Stimulated activated naive CD4-positive, alpha-beta T cell (primary cell): Measurements from ENCODE around the gene NFAM1.

Experiments
- DNase-seq, 6 experiments: peaks; one replicate each; lab custom pipeline; 2025; lab: John Stamatoyannopoulos, UW

The NFAM1 gene

GRCh38 chr22:42432020-42432596, at the start of gene NFAM1:
Gene NFAM1 (minus strand): TSS chr22:42432403. CDS start chr22:42432357, 46 bp downstream.
- no peak for DNase-seq

GRCh38 chr22:42475122-42475521, 42.9 kb upstream of the NFAM1 start:
- no peak for DNase-seq

GRCh38 chr22:42473484-42474193, 41.4 kb upstream of the NFAM1 start:
- peak in 2 of 6 experiments; percentile 23 to 25 for DNase-seq

GRCh38 chr22:42472671-42473070, 40.5 kb upstream of the NFAM1 start:
- no peak for DNase-seq

DNA sequence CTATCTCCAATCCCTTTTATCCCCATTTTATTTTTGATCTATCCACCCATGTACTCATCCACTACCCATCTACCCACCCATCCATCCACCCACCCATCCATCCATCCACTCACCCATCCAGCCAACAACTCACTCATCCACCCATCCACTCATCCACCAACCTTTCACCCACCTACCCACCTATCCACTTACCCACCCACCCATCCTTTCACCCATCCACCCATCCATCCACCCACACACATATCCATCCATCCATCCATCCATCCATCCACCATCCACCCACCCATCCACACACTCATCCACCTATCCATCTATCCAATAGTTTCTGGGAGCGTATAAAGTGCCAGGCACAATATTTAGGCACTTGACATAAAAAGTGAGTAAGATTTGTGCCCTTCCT, 39.2 kb upstream of the NFAM1 start:
- no peak for DNase-seq

DNA sequence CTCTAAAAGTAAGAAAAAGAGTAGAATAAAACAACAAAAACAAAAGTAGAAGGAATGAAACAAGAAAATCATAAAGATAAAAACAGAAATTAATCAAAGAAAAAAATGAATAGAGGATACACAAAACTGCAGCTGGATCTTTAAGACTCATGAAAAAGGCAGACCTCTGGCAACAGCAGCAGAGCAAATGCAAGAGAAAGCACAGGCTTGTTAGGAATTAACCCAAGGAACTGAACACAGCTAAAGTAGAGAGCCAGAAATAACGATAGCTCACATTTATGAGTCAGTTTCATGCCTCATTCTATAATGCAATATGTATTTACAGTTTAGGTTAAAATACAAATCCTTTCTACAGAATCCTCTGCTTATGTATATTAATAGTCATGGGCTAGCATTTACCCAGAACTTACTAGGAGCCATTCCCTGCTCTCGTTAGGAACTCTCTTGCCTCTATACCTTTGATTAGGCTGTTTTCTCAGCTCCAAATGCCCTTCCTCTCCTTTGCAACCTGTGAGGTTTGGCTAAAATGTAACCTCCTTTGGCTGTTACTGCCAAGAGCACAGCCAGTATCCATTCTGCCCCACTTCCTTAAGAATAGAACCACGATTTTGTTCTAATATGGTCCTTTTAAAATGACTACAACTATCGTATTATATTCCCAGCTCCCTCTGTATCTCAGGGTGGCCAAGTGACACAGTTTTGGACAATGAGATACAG, 38.3 kb upstream of the NFAM1 start:
- DNase-seq, result no peak

DNA sequence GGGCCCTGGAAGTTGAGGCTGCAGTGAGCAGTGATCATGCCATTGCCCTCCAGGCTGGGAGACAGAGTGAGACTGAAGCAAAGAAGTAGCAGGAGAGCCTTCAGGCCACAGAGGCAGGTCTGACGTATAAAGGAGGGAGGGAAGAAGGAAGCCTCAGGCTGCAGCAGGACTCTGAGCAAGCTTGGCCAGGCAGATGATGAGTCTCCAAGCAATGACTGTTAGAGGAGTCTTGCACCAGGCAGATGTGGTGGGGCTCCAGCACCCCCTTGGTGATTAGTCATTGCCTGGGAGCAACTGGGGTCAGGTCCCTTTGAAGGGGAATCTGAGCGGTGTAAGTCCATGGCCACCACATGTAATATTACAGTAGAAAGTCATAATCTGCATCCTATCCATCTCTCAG, 36.6 kb upstream of the NFAM1 start:
- DNase-seq, result no peak

DNA sequence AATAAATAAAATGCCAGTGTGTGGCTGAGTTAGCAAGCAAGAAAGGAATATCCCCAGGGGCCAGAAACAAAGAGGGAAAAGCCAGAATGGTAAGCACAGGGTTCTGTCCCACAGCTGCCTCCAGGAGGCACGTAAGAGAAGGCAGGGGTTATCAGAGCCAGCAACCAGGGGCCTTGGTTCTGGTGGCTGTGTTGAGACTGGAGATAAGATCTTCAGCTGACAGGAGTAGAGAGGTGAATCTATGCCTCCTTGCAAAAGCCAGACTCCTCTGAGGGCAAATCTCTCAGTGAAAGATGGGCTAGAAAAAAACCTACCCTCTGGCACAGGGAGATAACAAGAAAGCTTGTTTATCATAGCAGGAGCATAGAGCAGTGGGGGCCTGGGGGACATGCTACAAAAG, 29.8 kb upstream of the NFAM1 start:
- DNase-seq, result no peak

- no peak for DNase-seq
Measured at GRCh38 chr22:42461511-42461910, 29.3 kb upstream of the NFAM1 start.

- no peak for DNase-seq
Measured at GRCh38 chr22:42459287-42460063, 27.3 kb upstream of the NFAM1 start.

DNA sequence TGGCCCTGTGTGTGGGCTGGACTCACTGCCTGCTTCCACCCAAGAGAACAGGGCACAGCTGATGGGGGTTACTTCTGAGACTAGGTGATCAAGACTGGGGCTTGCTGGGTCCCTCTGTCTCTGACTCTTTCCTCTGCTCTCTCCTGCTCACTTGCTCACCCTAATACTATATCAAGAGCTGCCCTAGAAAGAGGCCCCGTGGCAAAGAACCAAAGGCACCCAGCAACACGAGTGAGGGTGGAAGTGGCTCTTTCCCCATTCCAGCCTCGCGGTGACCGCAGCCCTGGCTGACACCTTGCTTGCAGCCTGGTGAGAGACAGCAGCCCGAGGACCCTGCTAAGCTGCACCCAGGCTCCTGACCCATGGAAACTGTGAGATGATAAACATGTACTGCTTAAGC, 20.7 kb upstream of the NFAM1 start:
- DNase-seq, result no peak

DNA sequence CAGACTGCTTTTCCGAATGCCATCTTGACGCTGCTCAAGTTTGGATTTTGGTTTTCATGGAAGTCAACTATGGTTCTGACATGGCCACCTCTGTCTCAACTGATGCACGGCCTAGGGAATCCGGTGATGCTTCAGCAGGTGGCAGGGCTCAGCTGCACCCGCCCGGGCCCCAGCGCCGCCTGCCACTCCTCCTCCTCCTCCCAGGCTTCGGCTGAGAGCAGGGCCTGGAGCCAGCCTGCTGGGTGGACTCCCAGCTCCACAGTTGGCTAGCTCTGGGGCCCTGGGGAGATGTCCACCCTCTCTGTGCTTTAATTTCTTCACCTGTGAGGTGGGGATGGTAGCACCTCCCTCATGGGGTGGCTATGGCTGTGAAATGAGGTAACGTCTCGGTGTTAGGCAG, 20.3 kb upstream of the NFAM1 start:
- no peak for DNase-seq

GRCh38 chr22:42451499-42452145, 19.4 kb upstream of the NFAM1 start:
- DNase-seq, result no peak

GRCh38 chr22:42450862-42451261, 18.7 kb upstream of the NFAM1 start:
- DNase-seq, result no peak

- DNase-seq, result no peak
Measured at GRCh38 chr22:42446151-42446550, 13.9 kb upstream of the NFAM1 start.

DNA sequence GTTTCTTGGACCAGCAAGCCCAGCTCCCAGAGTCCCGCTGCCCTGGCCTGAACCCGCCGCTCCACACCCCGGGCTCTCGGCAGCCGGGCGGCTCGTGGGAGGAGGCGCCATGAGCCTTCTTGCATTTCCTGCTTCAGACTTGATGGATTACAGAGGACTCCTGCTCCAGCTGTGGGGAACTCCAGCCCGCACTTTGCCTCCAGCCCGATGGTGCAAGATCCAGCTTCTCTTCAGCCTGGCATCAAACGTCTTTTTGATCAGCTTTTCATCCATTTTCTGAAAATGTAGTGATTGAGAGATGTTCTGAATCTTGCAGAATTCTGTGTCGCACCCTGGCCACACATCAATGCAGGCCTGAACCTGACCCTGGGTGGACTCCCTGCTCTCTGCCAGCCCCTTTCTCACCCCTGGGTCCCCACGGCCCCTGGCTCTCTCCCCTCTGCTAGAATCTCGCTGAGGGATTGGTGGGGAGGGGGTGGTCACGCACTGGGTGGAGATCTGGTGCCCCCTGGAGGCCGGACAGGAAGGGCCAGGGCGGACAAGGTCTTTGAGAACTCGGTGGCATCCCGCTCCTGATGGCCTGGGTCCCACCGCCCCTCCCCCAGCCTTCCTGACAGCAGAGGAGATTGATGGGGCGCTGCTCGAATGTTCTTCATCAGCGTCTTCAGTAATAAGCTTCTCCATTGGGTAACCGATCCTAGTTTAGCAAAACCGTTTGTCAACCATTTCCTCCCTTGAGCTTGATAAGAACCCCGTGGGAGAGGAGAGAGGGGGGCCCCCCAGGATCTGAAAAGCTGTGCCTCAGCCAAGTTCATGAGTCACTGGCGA, 12.1 kb upstream of the NFAM1 start:
- peak; percentile 68 to 86 (median 84) for DNase-seq

DNA sequence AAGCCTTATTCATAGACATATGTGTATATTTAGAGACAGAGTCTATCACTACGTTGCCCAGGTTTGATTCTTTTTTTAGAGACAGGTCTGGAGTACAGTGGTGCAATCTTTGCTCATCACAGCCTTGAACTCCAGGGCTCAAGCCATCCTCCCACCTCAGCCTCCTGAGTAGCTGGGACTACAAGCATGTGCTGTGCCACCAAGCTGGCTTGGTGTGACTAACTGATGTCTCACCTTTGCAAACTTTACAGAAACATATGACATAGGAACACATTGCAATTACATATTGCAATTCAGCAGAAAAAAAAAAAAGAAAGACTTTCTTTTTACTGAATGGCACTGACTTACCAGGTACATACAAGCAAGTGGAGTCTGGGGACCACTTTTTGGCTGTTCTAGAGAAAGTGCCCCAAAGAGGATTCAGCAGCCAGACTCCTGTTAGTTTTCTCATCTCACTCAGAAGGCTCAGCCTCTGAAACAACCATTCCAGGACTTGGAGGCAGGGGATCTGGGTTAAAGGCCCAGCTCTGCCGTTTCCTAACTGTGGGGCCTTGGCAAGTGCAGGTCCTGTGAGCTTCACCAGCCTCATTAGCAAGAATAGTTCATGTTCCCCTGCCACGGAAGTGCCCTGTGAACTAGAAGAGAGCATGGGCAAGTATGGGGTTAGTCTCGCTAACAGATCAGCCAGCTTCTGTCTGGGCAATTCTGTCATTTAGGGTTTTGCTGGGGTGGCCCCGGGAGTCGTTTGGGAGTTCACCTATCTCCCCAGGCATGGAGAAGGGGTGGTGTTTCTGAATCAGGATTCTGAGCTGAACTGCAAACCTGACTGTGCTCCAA, 11.3 kb upstream of the NFAM1 start:
- peak in 2 of 6 experiments; percentile 32 to 39 for DNase-seq

DNA sequence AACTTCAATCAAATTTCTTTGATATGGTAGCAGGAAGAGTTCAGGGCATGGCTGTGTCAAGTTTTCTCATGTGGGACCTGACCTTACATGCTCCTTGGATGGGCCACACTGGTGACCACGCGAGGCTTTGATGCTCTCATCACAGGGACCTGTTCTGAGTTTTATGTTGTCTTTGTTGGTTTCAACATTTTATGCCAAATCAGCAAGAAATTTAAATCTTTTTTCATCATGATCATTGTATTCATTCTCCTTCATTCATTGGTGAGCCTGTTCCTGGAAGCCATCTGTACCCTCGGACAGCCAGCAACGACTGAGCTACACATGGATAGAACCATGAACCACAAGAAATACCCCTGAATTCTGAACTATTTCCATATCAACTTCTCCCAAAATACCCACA, 10.5 kb upstream of the NFAM1 start:
- DNase-seq, result no peak

DNA sequence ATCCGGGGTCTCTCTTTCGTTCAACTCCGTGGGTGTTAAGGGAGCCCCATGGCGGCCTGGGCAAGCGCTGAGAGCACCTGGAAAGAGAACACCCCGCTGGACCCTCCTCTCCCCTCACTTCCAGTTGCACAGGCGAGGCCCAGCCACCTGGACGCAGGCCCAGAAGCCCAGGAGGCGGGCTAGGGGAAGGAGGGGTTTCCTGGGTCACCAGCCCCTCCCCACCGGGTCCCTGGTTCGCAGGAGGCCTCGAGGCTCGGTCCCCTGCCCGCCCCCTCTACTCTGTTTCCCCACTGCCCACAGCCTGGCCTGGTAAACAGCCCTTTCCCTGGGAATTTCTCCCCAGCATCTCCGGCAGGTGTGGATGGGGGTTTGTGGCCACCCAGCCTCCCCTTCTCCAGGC, 8.5 kb upstream of the NFAM1 start:
- DNase-seq, result no peak
